ENCODE results near the gene CCDC83.

CCDC83 gene

GRCh38 chr11:85855341-85855656 lies at the start of gene CCDC83:
TSS of gene CCDC83 (plus strand) at chr11:85855383. CDS start at chr11:85865124, 9,741 bp downstream.
- no peak for DNase-seq

GRCh38 chr11:85805387-85805786 lies 49.8 kb upstream of the CCDC83 start:
- DNase-seq: no peak

GRCh38 chr11:85806016-85806415 lies 49.2 kb upstream of the CCDC83 start:
- DNase-seq: no peak

GRCh38 chr11:85806876-85807275 lies 48.3 kb upstream of the CCDC83 start:
- DNase-seq: peak in 1 of 2 experiments; percentile 3

- DNase-seq: peak in 1 of 2 experiments; percentile 8
Observed at GRCh38 chr11:85809191-85809590, 46.0 kb upstream of the CCDC83 start.

GRCh38 chr11:85809863-85810262 lies 45.3 kb upstream of the CCDC83 start:
- DNase-seq: peak in 1 of 2 experiments; percentile 30

- no peak for DNase-seq
Observed at GRCh38 chr11:85810521-85810870, 44.7 kb upstream of the CCDC83 start.

- peak; percentile 9 to 42 for DNase-seq
Observed at GRCh38 chr11:85810871-85811611, 44.1 kb upstream of the CCDC83 start, which contains the start of gene SYTL2. TSS of gene SYTL2 (minus strand) at chr11:85811141. CDS start at chr11:85757725, 53,416 bp downstream.

- DNase-seq: peak in 1 of 2 experiments; percentile 24
Observed at GRCh38 chr11:85811624-85812023, 43.6 kb upstream of the CCDC83 start.

GRCh38 chr11:85813721-85814120 lies 41.5 kb upstream of the CCDC83 start:
- DNase-seq: no peak

- no peak for DNase-seq
Observed at GRCh38 chr11:85815186-85815931, 39.8 kb upstream of the CCDC83 start.

- DNase-seq: no peak
Observed at GRCh38 chr11:85819441-85819840, 35.7 kb upstream of the CCDC83 start.

- no peak for DNase-seq
Observed at GRCh38 chr11:85821636-85822035, 33.5 kb upstream of the CCDC83 start.

GRCh38 chr11:85822814-85823213 lies 32.4 kb upstream of the CCDC83 start:
- DNase-seq: no peak

GRCh38 chr11:85823816-85824215 lies 31.4 kb upstream of the CCDC83 start:
- no peak for DNase-seq

- DNase-seq: no peak
Observed at GRCh38 chr11:85825616-85826015, 29.6 kb upstream of the CCDC83 start.

GRCh38 chr11:85826116-85826855 lies 28.9 kb upstream of the CCDC83 start:
- DNase-seq: peak; percentile 16 to 79

- DNase-seq: no peak
Observed at GRCh38 chr11:85827748-85828639, 27.2 kb upstream of the CCDC83 start.

GRCh38 chr11:85828640-85828978 lies 26.6 kb upstream of the CCDC83 start:
- DNase-seq: no peak

GRCh38 chr11:85829172-85829571 lies 26.0 kb upstream of the CCDC83 start:
- no peak for DNase-seq

- DNase-seq: no peak
Observed at GRCh38 chr11:85831050-85831449, 24.1 kb upstream of the CCDC83 start.

- DNase-seq: no peak
Observed at GRCh38 chr11:85835263-85835662, 19.9 kb upstream of the CCDC83 start.

- no peak for DNase-seq
Observed at GRCh38 chr11:85835729-85836128, 19.5 kb upstream of the CCDC83 start.
